Bronchial epithelial cell (primary cell): ENCODE data around the gene SCN1A. TPM values are rescaled to one million over a fixed set of nuclear protein-coding genes. Genes with fewer than 3 reads are reported as not detected.
A peak's percentile ranks its signal among the peaks of the same experiment; 100 is the strongest.

Experiments
- DNase-seq: peaks from one replicate; pipeline ENCODE4 v3.0.0-alpha.2; 2010; ENCODE audit warnings: low read depth
- FAIRE-seq: peaks from 2 replicates; lab custom pipeline; 2011; peaks lifted over from hg19 to GRCh38; lab: Jason Lieb, UNC
- H3K27me3 ChIP-seq: 2 replicates; pipeline ENCODE4 v1.5.1; 2011; ENCODE audit warnings: low read length; ENCODE audit not compliant: control insufficient read depth, insufficient read depth
- H3K36me3 ChIP-seq: 2 replicates; pipeline ENCODE4 v1.5.1; 2011; ENCODE audit warnings: low read length; ENCODE audit not compliant: control insufficient read depth, insufficient read depth
- H3K4me3 ChIP-seq: 2 replicates; pipeline ENCODE4 v1.5.1; 2011; ENCODE audit warnings: mild to moderate bottlenecking, low read depth, low read length, control low read depth
- total RNA-seq: library from RNA; depleted of rRNA; stranded (reverse); fragments of >200 nt; gene quantifications from 2 replicates; pipeline ENCODE4 v1.2.1, GENCODE V29; 2014
- TF ChIP-seq, protein P1 (sequence below): IDR thresholded peaks from 2 replicates; pipeline ENCODE4 v1.5.1; 2011; ENCODE audit warnings: mild to moderate bottlenecking, moderate library complexity, low read length, control low read depth, inconsistent platforms; ENCODE audit not compliant: insufficient read depth, severe bottlenecking

Gene SCN1A
- total RNA-seq, 1 donor from 2014 or later, result not detected

DNA sequence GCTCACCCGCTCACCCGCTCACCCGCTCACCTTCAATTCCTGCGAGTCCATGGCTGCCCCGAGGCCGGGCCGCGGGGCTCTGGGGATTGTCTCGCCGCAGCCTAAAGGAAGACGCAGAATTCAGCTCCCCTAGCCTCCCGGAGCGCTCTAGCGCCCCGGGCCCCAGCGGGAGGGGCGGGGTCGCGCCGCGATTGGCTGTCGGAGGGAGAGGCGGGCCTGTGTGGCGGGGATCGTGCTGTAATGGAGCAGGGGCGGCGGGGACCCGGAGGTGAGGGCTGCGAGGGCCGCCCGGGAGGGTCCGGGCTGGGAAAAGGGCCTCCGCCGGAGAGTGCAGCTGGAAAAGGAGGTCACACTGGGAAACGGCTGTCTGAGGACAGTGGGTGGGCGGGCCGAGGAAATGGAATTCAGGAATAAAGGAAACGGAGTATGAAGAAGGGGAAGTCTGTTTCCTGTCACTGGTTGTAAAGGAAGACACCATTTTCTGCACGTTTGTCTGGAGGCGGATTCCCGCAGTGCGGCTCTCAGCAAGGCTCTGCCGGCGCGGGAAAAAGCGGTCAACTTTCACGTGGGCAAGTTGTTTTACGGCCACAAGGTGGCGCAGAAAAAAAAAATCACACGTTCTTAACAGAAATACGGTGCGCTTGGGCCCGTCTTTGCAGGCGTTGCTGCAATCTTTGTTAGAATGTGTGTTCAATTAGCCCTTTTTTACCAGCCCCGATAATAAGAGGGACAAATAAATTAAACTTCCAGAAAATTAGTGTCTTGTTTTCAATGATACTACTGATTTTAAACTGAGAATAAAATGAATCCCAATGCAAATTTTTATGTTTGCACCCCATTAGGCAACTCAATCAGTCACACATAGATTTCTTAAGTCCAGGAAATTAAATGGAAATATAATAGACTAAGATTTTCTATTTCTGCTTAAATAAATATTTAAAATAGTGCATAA, 173.9 kb downstream of the SCN1A start, which contains the start of gene TTC21B:
Gene TTC21B, minus strand, starts transcription at position 122 of the 952 bp plus-strand sequence. Its CDS starts 71 bp downstream, at position 51.
- FAIRE-seq, result no peak
- H3K36me3 ChIP-seq, result no peaks in the 10 kb centered on the region
- H3K4me3 ChIP-seq, result peak within 1 kb of the TSS; percentile 69
- peak; percentile 85 for DNase-seq
- H3K27me3 ChIP-seq, result no peaks in the 10 kb centered on the region
- TF ChIP-seq, protein P1, sequence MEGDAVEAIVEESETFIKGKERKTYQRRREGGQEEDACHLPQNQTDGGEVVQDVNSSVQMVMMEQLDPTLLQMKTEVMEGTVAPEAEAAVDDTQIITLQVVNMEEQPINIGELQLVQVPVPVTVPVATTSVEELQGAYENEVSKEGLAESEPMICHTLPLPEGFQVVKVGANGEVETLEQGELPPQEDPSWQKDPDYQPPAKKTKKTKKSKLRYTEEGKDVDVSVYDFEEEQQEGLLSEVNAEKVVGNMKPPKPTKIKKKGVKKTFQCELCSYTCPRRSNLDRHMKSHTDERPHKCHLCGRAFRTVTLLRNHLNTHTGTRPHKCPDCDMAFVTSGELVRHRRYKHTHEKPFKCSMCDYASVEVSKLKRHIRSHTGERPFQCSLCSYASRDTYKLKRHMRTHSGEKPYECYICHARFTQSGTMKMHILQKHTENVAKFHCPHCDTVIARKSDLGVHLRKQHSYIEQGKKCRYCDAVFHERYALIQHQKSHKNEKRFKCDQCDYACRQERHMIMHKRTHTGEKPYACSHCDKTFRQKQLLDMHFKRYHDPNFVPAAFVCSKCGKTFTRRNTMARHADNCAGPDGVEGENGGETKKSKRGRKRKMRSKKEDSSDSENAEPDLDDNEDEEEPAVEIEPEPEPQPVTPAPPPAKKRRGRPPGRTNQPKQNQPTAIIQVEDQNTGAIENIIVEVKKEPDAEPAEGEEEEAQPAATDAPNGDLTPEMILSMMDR, result peak; percentile 80

DNA sequence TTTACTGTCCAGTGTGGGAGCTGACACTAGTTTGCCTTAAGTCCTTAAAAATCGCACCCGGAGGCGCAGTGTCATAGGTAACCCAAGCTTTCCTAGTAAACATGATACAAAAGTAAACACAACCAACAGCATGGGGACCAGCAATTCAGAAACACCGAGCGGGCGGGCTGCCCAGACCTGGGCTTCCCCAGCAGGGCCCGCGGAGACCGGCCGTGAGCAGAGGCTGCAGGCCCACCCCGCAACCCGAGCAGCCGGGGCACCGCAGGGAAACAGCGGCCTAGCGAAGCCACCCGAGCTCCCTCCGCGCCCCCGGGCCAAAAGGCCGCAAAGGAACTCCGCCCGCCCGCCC, 174.5 kb downstream of the SCN1A start:
- no peaks in the 10 kb centered on the region for H3K36me3 ChIP-seq
- TF ChIP-seq, protein P1, result no peak
- peak; percentile 50 for DNase-seq

DNA sequence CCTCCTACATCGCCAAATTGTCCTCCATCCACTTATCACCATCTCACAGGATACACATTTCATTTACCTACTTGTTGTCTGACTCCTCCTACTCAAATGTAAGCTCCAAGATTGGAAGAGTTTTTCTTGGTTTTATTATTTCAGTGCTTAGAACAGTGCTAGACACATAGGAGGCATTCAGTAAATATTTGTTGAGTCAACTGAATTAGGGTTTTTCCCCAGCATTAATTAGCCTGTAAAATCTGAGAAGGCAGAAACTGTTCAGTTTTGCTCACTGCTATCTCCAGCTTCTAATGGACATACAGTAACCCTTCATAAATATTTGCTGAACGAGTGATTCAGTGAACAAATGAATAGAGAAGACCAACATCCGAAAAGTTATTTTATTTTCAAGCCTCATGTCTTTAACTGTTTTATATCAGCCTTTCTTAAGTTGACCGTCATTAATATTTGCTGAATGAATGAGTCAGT, 175.0 kb downstream of the SCN1A start:
- peak; percentile 51 for DNase-seq

More for the DNA sequence above, 174.5 kb downstream of the SCN1A start:
- FAIRE-seq, result no peak
- no peaks in the 10 kb centered on the region for H3K27me3 ChIP-seq
- peak overlapping the region; percentile 69 for H3K4me3 ChIP-seq

DNA sequence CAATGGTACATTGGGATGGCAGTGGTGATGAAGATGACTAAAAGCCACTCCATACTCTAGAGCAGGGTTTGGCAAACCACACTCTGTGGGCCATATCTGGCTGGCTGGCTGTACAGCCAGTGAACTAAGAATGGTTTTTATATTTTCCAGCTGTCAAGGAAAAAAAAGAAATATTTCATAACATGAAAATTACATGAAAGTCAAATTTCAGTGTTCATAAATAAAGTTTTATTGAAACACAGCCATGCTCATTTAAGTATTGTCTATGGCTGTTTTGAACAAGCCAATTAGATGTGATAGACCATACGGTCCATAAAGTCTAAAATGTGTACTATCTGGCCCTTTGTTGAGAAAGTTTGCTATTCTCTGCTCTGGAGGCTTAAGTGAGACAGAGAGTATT, 175.7 kb downstream of the SCN1A start:
- FAIRE-seq (no peak), DNase-seq (no peak)
- TF ChIP-seq, protein P1, result no peak
- Histone ChIP-seq H3K27me3 (no peaks in the 10 kb centered on the region), H3K4me3 (no peak overlapping the region), H3K36me3 (no peaks in the 10 kb centered on the region)

More for the DNA sequence above, 175.0 kb downstream of the SCN1A start:
- H3K36me3 ChIP-seq, result no peaks in the 10 kb centered on the region
- no peaks in the 10 kb centered on the region for H3K27me3 ChIP-seq
- TF ChIP-seq, protein P1, result no peak
- peak overlapping the region; percentile 69 for H3K4me3 ChIP-seq
- no peak for FAIRE-seq

DNA sequence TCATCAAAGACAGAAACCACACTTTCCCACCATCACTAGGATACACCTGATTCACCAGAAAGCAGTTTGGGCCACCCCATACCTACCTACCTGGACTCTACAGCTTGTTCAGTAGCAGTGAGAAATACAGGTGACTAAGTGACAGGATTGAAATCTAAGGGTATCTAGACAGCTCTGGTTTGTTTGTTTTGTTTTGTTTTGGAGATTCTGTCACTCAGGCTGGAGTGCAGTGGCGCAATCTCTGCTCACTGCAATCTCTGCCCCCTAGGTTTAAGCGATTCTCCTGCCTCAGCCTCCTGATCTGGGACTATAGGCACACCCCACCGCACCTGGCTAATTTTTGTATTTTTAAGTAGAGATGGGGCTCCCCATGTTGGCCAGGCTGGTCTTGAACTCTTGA, 177.4 kb downstream of the SCN1A start:
- no peak for FAIRE-seq
- H3K4me3 ChIP-seq, result no peak overlapping the region

More for the DNA sequence above, 177.4 kb downstream of the SCN1A start:
- no peaks in the 10 kb centered on the region for H3K36me3 ChIP-seq
- H3K27me3 ChIP-seq, result no peaks in the 10 kb centered on the region
- TF ChIP-seq, protein P1, result no peak
- DNase-seq, result no peak
